Measurements from ENCODE around the gene CCDC152.
"Not testable (repeated sequence)": the region's sequence is repeated elsewhere in the genome, so short reads cannot be mapped to it uniquely, and the experiment has no call there.

The CCDC152 gene

DNA sequence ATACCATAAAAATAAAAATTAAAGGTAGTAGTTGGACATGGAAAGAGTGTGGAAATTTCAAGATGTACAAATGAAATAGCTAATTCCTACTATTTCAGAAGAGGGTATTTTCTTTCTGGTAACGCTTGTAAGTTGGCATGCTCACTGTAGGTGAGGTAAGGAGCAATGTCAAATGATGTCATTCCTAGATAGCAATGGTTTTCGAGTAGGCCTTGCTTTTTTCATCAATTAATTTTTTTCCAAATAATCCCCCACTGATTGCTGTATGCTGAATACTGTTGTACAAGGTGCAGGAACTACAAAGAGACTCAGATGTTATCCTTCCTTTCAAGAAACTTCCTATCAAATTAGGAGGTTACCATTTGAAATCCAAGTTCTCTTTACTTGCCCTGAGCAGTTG is 56.0 kb downstream of the CCDC152 start:
- no peak for DNase-seq (ENCODE audit: low read depth)

- DNase-seq (ENCODE audit: low read depth): no peak
These were observed 56.9 kb downstream of the CCDC152 start for GRCh38 chr5:42813533-42813932.

GRCh38 chr5:42816546-42816945 is 59.9 kb downstream of the CCDC152 start:
- not testable (repeated sequence) for DNase-seq (ENCODE audit: low read depth)

- DNase-seq (ENCODE audit: low read depth): no peak
These were observed 63.1 kb downstream of the CCDC152 start for GRCh38 chr5:42819745-42820144.

- DNase-seq (ENCODE audit: low read depth): no peak
These were observed 65.9 kb downstream of the CCDC152 start for GRCh38 chr5:42822548-42822947.

DNA sequence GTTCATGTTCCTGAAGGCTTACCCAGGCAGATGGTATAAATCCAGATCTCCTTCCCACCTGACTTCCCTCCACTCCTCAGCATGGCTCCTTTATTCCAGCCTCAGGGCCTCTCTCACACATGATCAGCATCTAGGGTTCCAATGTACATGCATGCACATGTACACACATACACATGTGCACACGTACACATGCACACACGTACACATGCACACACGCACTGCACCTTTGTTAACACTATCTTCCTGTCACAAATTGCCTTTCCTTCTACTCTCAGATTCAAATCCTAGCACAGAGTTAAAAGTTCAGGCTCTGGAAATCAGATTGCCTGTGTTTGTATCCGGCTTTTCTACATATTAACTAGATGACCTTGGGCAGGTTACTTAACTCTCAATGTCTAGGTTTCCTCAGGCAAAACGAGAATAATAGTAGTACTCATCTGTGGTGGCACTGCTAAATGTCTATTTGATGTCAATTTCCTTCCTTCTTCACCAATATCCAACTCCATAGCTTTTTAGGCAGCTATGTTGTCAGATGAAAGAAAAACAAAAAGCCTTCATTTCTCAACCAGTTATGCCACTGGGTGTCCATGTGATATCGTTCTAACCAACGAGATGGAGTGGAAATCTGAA is 67.8 kb downstream of the CCDC152 start:
- no peak for DNase-seq (ENCODE audit: low read depth)

GRCh38 chr5:42825422-42826148 is 69.0 kb downstream of the CCDC152 start:
- DNase-seq (ENCODE audit: low read depth): no peak

- no peak for DNase-seq (ENCODE audit: low read depth)
These were observed 70.3 kb downstream of the CCDC152 start for GRCh38 chr5:42826757-42827515.

- DNase-seq (ENCODE audit: low read depth): no peak
These were observed 72.1 kb downstream of the CCDC152 start for GRCh38 chr5:42828671-42829070.

DNA sequence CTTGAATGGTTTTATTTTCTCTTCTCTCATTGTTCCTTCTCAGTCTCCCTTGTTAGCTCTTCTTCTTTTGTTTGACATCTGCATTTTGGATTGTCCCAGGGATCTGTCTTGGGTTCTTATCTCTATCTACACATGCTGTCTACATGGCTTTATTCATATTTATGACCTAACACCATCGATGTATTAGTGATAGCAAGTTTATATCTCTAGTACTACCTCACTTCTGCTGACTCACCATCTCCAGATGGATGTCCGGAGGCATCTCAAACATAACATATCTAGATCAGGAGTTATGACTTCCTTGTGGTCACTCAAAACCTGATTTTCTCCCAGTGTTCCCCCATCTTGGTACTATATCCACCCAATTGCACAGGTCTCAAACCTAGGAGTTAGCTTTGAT is 74.3 kb downstream of the CCDC152 start:
- no peak for DNase-seq (ENCODE audit: low read depth)

- DNase-seq (ENCODE audit: low read depth): no peak
These were observed 75.4 kb downstream of the CCDC152 start for GRCh38 chr5:42832060-42832459.

GRCh38 chr5:42836070-42836769 is 79.6 kb downstream of the CCDC152 start:
- DNase-seq (ENCODE audit: low read depth): no peak

GRCh38 chr5:42837601-42838000 is 81.0 kb downstream of the CCDC152 start:
- DNase-seq (ENCODE audit: low read depth): no peak

GRCh38 chr5:42839196-42839595 is 82.6 kb downstream of the CCDC152 start:
- DNase-seq (ENCODE audit: low read depth): no peak

- no peak for DNase-seq (ENCODE audit: low read depth)
These were observed 83.7 kb downstream of the CCDC152 start for GRCh38 chr5:42840269-42840668.

DNA sequence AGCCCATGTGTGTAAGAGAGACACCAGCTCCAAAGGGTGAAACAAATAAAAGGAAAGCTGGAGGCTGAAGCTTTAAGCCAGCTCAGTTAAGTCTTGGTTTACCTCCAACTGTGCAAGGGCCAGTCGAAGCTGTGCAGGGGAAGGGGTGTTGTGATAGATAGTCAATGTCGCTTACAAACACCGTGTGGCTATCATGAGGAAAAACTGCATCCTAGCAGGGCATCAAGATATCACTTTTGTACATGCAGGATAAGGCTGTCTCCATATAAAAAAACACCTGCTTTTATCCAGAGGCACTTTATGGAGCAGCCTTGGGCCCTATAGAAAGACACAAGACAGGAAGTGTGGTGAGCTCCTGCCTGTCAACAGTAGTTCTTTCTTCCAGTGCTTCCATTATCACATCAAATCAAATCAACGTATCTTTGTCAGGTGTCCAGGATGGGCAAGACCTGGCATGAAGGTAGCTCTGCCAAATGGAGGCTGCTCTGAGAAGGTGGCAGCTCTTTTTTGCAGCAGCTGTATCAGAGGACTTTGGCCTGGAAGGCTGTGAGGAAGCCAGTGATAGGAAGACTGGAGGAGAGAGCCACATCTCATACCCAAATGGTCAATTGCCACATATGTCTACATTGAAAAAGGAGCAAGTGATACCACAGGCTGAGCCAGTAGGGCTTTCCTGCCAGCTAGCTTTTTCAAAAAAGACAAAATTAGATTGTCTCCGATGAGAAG is 84.4 kb downstream of the CCDC152 start:
- DNase-seq (ENCODE audit: low read depth): no peak

DNA sequence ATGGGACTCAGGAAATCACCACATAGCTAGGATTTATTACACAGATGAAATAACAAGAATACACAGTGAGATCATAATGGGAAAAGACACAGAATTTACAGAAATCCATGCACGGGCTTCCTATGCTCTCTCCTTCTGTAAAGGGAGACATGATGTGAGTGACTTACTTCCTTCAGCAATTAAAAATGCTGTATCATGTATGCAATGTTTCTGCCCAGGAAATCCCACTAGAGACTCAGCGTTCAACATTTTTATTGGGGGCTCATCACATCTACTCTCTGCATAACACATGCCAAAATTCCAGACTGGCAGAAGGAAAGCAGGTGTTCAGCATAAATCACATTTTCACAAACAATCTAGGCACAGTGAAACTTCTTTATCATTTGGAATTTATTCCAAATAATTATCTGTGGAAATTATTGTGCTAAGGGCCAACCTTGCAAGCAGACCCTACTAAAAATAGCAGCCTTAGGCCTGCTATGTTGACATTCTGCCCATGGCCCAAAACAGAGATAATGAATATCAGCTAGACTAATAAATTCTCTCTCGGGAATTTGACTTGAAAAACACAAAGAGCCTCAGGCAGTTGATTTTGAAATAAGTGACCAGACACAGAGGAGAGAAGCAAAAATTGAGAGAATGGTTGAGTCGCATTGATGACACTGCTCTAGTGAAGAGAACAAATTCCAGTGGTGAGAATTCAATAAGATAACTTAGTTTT is 86.5 kb downstream of the CCDC152 start:
- DNase-seq (ENCODE audit: low read depth): no peak

DNA sequence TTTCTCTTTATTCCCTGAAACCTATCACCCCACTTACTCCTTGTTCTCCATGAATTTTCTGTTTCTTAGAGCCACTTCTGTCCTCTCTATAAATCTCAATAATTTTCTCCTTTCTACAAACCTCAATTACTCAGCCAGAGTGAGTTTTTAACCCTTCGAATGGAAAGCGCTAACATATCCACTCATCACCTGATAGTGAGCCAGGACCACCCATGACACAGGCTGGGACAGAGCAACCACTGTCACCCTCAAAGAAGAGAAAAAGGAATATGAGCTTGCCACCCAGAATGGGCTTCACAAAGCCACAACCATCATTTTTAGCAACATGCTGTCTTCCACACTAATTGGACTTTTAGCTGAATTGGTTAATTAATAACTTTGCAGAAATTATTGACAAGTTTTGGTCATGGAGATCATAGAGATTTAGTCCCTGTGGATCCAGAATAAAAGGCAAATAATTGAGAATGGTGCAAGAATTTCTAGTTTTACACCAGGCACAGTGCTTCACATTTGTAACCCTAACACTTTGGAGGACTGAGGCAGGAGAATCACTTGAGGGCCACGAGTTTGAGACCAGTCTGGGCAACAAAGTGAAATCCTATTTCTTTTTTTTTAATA is 87.2 kb downstream of the CCDC152 start:
- no peak for DNase-seq (ENCODE audit: low read depth)

- DNase-seq (ENCODE audit: low read depth): not testable (repeated sequence)
These were observed 87.8 kb downstream of the CCDC152 start for GRCh38 chr5:42844408-42844807.

- DNase-seq (ENCODE audit: low read depth): no peak
These were observed 91.9 kb downstream of the CCDC152 start for GRCh38 chr5:42848545-42848944.

- no peak for DNase-seq (ENCODE audit: low read depth)
These were observed 94.9 kb downstream of the CCDC152 start for GRCh38 chr5:42851481-42851880.

Data from stimulated activated CD8-positive, alpha-beta memory T cell treated with anti-CD3 and anti-CD28 coated beads, Interleukin-15, amount 100 ng/mL, for 1 hour (primary cell).